T47D (cell line): ENCODE results near the gene ATXN7L1.

Experiments used
- DNase-seq, 2 experiments: peaks; one replicate each; pipeline versions ENCODE4 v3.0.0 to v3.0.0-alpha.2; 2011 to 2012; ENCODE audit warnings: low read depth in 1 of 2, low spot score in 1 of 2
- JUND ChIP-seq: IDR thresholded peaks from 2 replicates; pipeline ENCODE4 v1.6.1; 2012; ENCODE audit warnings: low read depth
- in situ Hi-C: cut with HindIII; loops from 2 replicates; pipeline ENCODE4 v1.10.0; 2016; ENCODE audit warnings: low sequenced_read_pairs, low pct_unique_long_range_greater_than_20kb

The ATXN7L1 gene

DNA sequence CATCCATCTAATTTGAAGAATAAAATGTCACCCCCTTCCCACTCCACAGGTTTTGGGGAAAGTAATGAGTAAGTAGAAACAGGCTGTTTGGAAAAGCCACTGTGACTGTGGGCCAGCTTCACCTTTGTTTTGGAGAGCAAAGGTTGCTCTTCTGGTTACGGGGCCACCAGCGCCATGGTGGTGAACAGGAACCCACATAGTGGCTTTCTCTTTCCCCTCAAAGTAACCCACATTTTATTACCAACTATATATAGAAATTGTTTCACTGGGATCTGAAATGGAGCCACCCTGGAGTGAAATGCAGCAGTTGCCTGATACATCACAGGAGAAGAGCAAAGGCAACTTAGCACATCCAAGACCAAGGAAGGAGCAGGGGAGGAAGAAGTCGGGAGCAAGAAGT, 182.8 kb downstream of the ATXN7L1 start:
- no peak for DNase-seq
- TF ChIP-seq JUND: no peak

DNA sequence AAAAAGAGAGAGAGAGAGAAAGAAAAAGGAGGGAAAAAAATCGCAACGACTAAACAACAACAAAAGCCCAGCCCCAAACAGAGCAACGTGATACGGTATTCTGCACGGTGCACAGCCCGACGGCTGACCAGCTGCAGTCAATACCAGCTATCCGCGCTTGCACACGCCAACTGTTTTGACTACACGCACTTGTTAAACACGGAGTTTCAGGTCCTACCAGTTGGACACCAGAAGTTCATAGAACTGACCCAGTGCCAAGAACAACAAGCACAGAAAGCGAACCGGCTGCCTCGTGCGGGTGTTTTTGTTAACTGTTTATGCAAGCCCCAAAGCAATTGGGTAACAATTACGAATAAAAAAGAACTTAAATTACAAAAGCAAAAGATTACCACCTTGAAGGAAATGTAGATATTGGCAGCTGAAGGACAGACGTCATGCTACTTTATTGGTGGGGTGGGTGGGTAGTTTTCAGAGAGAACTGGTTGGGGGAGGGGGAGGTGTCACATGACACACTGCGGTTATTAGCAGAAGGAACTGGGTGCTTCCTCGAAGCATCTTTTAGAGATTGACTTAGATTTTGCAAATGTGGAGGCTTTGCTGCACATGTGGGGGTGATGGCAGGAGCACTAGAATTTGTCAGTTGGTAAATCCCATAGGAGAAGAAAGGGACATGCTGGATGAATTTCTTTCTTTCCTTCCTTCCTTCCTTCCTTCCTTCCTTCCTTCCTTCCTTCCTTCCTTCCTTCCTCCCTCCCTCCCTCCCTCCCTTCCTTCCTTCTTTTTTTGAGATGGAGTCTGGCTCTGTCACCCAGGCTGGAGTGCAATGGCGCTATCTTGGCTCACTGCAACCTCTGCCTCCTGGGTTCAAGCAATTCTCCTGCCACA, 184.5 kb downstream of the ATXN7L1 start:
- no peak for TF ChIP-seq JUND
- in situ Hi-C loops: no loop called here
- DNase-seq: peak; percentile 55 to 94

More for the DNA sequence above, 182.8 kb downstream of the ATXN7L1 start:
- in situ Hi-C loops: no loop called here

DNA sequence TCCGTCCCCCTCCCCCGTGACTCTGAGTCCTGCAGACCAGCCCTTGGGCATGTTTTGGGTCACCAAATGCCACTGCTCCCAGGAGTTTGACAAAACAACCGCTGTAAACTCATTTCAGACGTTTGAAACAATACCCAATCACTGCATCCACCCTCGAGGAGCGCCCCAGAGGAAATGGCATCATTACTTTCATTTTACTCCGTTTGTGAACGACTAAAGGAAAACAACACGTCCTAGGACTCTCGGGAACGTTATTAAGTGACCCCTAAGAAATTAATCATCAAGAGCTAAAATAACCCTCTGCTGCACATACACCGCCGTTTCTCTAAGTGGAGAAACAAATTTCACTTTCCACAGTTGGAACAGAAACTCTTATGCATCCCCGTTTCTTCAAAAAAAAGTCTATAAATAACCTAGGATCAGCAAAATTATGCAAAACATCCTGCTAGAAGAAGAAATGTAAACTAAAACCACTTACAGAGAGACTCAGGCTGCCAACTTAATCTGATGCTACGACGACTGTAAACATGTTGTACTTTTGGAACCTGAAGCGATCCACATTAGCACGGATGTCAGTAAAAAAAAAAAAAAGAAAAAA, 185.2 kb downstream of the ATXN7L1 start:
- in situ Hi-C loops: no loop called here
- DNase-seq: no peak

DNA sequence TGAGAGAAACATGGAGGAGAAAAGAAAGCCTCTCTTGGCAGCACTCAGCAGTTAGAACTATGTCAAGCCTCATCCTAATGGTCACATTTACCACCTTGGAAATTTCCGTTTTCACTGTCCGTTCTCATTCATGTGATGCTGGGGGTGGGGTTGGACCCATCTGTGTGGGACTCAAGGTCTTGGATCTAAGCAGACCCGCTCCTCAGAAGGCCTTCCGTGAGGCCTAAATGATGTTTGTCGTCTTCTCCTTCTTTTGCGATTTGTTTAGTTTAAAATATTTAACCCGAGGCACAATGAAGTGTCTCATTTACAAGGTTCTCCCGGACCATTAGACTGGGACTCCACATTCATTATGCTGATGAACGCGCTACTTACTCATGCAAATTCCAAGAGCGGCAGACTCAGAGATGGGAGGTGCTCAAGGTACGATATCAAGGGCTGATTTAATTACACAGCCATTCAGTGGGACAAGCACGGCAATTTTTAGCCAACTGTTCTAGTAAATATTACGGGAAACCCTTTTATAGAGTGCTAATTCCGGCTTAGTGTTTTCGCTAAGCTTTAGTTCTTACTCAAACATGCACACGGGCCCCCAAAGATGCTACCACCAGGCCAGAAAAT, 186.0 kb downstream of the ATXN7L1 start:
- no peak for TF ChIP-seq JUND
- no peak for DNase-seq
- in situ Hi-C loops: no loop called here

More for the DNA sequence above, 185.2 kb downstream of the ATXN7L1 start:
- TF ChIP-seq JUND: no peak

DNA sequence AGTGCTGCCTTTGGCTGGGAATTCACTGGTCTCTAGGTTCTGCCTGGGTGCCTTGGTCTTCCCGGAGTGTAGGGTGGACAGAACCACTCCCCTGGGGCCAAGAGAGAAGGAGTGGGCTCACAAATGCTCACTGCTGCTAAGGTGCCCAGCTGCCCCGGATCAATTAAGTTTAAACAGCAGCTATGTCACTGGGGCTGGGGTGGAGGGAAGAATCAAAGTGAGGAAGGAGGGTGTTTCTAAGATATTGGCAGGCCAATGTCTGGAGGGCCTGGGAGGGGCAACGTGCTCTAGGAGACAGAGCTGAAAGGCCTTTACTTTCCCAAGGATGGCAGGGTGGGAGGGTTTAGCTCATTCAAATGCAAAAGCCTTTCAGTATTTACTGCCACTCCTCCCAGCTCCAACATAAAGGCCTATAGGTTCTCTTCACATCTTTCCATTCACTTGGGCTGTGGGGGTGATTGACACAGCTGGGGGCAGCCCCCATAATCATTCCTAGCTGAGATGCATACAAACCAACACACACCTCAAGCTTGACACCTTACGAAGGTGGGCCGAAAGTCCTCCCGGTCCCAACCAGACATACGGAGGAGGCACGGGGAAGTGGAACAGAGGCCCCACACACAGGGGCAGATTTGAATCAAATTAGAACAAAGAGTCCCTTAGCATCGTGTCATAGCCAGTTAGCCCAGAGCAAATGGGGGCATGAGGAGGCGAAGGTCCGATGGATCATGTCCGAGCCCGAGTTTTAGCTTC, 187.2 kb downstream of the ATXN7L1 start:
- in situ Hi-C loops: no loop called here
- no peak for DNase-seq
- TF ChIP-seq JUND: no peak

DNA sequence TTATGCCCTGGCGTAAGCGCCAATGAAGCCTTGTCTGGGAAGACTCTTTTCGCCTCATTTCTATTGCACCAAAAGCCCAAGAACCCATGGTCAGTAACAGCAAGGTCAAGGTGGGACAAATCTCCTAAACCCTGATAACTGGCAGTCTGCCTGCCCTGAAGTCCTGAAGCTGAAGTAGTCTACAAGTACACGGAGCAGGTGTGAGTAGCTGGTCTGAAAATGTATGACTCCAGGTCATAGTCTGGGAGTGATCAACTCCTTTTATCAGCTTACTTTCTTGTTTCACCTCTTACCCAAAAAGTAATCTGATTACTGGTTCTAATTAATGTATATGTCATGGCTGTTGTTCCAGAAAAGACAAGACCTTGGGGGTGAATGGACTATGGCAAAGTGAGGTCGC, 187.8 kb downstream of the ATXN7L1 start:
- no peak for DNase-seq
- in situ Hi-C loops: no loop called here
- no peak for TF ChIP-seq JUND

DNA sequence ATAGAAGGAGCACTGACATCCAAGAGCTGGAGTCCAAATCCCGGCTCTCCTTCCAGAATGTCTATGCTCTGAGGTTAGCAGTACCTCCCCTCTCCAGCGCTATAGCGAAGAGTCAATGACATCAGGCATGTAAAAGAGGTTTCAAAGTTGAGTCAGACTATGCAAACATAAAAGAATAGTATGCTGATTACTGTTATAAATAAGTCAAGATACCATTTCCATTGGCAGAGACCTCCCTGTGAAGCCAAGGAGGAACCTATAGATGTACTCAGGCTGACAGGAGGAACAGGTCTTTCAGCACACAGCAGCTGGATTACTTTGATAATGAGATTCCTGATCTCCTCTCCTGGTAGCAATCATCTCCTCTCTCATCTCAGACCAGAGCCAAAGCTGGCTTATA, 191.2 kb downstream of the ATXN7L1 start:
- DNase-seq: no peak
- no peak for TF ChIP-seq JUND
- in situ Hi-C loops: no loop called here

DNA sequence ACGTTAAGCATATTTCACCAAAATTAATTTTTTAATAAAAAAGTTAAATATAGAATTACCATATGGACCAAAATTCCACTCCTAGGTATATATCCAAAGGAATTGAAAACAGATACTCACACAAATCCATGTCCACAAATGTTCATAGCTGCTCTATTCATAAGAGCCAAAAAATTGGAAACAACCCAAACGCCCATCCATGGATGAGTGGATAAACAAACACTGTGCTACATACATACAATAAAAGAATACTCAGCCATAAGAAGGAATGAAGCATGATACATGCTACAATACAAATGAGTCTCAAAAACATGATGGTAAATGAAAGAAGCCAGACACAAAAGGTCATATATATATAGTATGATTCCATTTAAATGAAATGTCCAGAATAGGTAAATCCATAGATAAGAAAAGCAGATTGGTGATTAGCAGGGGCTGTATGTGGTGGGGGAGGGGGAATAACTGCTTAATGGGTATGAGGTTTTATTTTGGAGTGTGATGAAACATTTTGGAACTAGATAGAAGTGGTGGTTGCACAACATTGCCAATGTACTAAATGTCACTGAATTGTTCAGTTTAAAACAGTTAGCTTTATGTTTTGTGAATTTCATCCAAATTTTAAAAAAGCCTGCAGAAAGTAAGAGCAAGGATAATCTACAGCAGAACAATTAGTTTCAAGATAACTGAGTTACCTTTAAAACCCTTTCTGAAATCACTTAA, 193.9 kb downstream of the ATXN7L1 start:
- no peak for DNase-seq
- no peak for TF ChIP-seq JUND
- in situ Hi-C loops: no loop called here

DNA sequence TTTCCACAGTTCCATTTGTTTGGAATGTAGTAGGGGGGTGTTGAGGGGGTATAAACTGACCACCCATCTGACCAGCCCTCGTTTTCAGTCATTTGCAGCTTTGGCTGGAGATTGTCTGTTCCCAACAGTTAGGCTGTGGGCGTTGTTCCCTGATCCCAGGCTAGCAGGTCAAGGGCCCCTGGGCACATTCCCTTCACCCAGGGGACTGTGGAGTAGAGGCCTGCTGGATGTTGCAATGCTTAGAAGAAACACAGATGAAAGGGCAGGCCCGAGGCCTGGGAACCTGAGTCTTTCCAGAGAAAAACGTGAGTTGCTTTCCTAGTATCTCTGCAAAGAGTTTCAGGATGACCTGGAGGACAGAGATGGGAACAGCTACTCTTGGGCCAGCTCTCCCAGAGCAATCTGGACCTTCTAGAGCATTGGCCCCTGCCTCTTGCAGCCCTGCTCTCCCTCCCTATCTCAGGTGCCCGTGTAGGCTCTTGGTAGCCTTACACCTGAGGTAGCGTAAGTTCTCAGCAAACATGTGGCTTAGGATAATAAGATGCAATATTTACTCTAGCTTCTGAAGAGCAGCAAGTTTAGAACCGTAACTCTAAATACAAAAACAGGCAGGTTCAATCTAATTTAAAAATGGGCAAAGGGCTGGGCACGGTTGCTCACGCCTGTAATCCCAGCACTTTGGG, 195.8 kb downstream of the ATXN7L1 start:
- no peak for TF ChIP-seq JUND
- in situ Hi-C loops: no loop called here
- no peak for DNase-seq

DNA sequence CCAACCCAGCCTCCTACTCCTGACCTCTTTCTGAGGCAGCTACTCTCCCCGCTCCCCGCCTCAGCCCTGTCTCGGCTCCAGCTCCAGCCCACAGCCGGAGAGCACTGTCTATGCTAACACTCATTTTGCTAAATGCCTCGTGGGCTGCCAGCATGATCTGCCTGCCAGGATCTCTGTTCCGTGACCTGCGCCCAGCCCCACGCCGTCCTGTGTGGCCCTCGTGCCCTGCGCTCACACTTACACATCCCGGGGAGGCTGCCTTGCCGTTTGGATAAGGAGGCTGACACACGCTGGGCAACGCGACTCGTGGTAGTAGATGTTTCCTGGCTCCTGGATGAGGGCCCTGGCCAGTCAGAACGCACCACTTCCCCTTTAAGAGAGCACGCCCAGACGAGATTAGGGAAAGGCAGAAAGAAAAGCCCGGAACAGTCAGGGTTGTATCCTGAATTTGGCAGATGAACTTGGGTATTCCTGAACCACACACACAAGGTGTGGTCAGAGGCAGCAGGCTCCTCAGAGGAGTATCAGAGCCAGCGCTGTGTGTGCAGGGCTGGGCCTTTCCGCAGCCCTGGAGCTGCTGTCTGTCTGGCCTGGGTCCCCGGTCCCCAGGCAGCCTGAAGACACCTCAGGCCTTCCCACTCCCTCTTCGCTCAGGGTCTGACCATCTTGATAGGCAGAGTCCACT, 197.4 kb downstream of the ATXN7L1 start:
- in situ Hi-C loops: no loop called here
- TF ChIP-seq JUND: no peak

More for the DNA sequence above, 197.4 kb downstream of the ATXN7L1 start:
- DNase-seq: peak in 1 of 2 experiments; percentile 59
